Glutamatergic neuron (in vitro differentiated cells): ENCODE results near the gene BAG3. TPM values are rescaled to one million over a fixed set of nuclear protein-coding genes. Genes with fewer than 3 reads are reported as not detected.

Experiments used
- DNase-seq: peaks from one replicate; pipeline ENCODE4 v3.0.0; 2022
- H3K27ac Mint-ChIP-seq: one replicate; pipeline ENCODE4 v1.8.0; 2020; ENCODE audit warnings: mild to moderate bottlenecking, mixed read lengths, inconsistent platforms; ENCODE audit not compliant: unreplicated experiment
- H3K27me3 Mint-ChIP-seq: one replicate; pipeline ENCODE4 v1.8.0; 2020; ENCODE audit warnings: mild to moderate bottlenecking, moderate library complexity, mixed read lengths, inconsistent platforms; ENCODE audit not compliant: unreplicated experiment
- H3K36me3 Mint-ChIP-seq: one replicate; pipeline ENCODE4 v1.8.0; 2020; ENCODE audit warnings: mild to moderate bottlenecking, mixed read lengths, inconsistent platforms; ENCODE audit not compliant: unreplicated experiment
- H3K4me1 Mint-ChIP-seq: one replicate; pipeline ENCODE4 v1.8.0; 2020; ENCODE audit warnings: mild to moderate bottlenecking, low read depth, mixed read lengths, inconsistent platforms; ENCODE audit not compliant: unreplicated experiment
- H3K4me3 Mint-ChIP-seq: one replicate; pipeline ENCODE4 v1.8.0; 2020; ENCODE audit warnings: mild to moderate bottlenecking, mixed read lengths, inconsistent platforms; ENCODE audit not compliant: unreplicated experiment
- H3K9me3 Mint-ChIP-seq: one replicate; pipeline ENCODE4 v1.8.0; 2020; ENCODE audit warnings: mild to moderate bottlenecking, moderate library complexity, mixed read lengths, inconsistent platforms; ENCODE audit not compliant: unreplicated experiment
- total RNA-seq: library from RNA; stranded (reverse); fragmentation: NEBNext Ultra II Directional; extraction: Animal tissue kit (Norgen Biotek cat#: 25700); gene quantifications from one replicate; pipeline ENCODE4 v1.2.1, GENCODE V29; 2021; ENCODE audit not compliant: unreplicated experiment
- TF ChIP-seq, protein P1 (sequence below): fragments of 200-600 bp; sonication (generic); IDR thresholded peaks from one replicate; pipeline ENCODE4 v1.5.0; 2021; ENCODE audit not compliant: partially characterized antibody, unreplicated experiment

The BAG3 gene
- total RNA-seq, 1 donor from 2014 or later = 15.7 TPM

DNA sequence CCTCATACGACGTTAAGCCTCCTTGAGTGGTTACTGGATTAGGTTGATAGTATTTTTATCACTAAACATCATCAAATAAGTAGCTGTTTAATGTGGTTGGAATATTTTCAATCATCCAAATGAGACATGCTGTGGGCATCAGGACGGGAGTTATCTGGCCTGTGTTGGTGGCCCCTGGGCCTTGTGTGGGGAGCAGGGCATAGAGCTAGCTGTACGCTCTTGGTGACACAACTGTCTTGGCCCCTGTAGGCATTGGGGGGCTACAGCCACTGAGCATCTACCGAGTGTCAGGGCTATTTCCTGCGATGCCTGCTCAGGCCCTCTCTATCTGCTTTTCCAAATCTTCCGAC, 28.3 kb downstream of the BAG3 start:
- no peak for DNase-seq
- Mint-ChIP-seq H3K4me3 (no peak overlapping the region), H3K9me3 (no peaks in the 10 kb centered on the region), H3K4me1 (peaks cover 2% of the 10 kb centered on the region), H3K27ac (no peak overlapping the region), H3K27me3 (peaks cover 3% of the 10 kb centered on the region), H3K36me3 (no peaks in the 10 kb centered on the region)
- TF ChIP-seq, protein P1, sequence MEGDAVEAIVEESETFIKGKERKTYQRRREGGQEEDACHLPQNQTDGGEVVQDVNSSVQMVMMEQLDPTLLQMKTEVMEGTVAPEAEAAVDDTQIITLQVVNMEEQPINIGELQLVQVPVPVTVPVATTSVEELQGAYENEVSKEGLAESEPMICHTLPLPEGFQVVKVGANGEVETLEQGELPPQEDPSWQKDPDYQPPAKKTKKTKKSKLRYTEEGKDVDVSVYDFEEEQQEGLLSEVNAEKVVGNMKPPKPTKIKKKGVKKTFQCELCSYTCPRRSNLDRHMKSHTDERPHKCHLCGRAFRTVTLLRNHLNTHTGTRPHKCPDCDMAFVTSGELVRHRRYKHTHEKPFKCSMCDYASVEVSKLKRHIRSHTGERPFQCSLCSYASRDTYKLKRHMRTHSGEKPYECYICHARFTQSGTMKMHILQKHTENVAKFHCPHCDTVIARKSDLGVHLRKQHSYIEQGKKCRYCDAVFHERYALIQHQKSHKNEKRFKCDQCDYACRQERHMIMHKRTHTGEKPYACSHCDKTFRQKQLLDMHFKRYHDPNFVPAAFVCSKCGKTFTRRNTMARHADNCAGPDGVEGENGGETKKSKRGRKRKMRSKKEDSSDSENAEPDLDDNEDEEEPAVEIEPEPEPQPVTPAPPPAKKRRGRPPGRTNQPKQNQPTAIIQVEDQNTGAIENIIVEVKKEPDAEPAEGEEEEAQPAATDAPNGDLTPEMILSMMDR = no peak

DNA sequence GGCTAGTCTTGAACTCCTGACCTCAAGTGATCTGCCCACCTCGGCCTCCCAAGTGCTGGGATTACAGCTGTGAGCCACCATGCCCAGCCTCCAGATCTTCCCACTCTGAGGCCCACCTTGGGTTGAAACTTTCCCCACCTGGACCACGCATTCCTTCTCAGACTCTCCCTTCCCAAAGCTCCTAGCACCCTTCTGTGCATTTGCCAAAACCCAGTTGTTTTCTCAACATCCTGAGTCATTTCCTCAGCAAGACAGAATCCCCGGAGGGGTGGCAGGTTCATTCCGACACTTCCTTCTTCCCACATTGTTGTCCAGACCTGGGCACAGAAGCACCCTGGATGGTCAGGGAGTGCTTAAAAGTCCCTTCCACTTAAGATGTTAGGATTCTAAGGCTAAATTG, 28.9 kb downstream of the BAG3 start:
- no peaks in the 10 kb centered on the region for H3K36me3 Mint-ChIP-seq
- peaks cover 3% of the 10 kb centered on the region for H3K27me3 Mint-ChIP-seq
- H3K9me3 Mint-ChIP-seq = no peaks in the 10 kb centered on the region
- DNase-seq = no peak
- H3K4me3 Mint-ChIP-seq = no peak overlapping the region
- TF ChIP-seq, protein P1 = no peak
- peaks cover 2% of the 10 kb centered on the region for H3K4me1 Mint-ChIP-seq
- H3K27ac Mint-ChIP-seq = no peak overlapping the region

GRCh38 chr10:119680650-119681081, 29.5 kb downstream of the BAG3 start:
- H3K27me3 Mint-ChIP-seq = peaks cover 3% of the 10 kb centered on the region
- H3K4me3 Mint-ChIP-seq = no peak overlapping the region
- no peaks in the 10 kb centered on the region for H3K9me3 Mint-ChIP-seq
- no peaks in the 10 kb centered on the region for H3K36me3 Mint-ChIP-seq
- no peak overlapping the region for H3K27ac Mint-ChIP-seq
- TF ChIP-seq, protein P1 = no peak
- no peak for DNase-seq
- H3K4me1 Mint-ChIP-seq = peaks cover 2% of the 10 kb centered on the region

- peaks cover 7% of the 10 kb centered on the region for H3K9me3 Mint-ChIP-seq
- H3K4me3 Mint-ChIP-seq = peak overlapping the region; percentile 83
- peak overlapping the region; percentile 67 for H3K27ac Mint-ChIP-seq
- peaks cover 4% of the 10 kb centered on the region for H3K27me3 Mint-ChIP-seq
- H3K36me3 Mint-ChIP-seq = no peaks in the 10 kb centered on the region
- TF ChIP-seq, protein P1 = peak; percentile 99
- peak; percentile 83 for DNase-seq
- peaks cover 31% of the 10 kb centered on the region for H3K4me1 Mint-ChIP-seq
Measured at GRCh38 chr10:119686465-119687191, 35.4 kb downstream of the BAG3 start.

DNA sequence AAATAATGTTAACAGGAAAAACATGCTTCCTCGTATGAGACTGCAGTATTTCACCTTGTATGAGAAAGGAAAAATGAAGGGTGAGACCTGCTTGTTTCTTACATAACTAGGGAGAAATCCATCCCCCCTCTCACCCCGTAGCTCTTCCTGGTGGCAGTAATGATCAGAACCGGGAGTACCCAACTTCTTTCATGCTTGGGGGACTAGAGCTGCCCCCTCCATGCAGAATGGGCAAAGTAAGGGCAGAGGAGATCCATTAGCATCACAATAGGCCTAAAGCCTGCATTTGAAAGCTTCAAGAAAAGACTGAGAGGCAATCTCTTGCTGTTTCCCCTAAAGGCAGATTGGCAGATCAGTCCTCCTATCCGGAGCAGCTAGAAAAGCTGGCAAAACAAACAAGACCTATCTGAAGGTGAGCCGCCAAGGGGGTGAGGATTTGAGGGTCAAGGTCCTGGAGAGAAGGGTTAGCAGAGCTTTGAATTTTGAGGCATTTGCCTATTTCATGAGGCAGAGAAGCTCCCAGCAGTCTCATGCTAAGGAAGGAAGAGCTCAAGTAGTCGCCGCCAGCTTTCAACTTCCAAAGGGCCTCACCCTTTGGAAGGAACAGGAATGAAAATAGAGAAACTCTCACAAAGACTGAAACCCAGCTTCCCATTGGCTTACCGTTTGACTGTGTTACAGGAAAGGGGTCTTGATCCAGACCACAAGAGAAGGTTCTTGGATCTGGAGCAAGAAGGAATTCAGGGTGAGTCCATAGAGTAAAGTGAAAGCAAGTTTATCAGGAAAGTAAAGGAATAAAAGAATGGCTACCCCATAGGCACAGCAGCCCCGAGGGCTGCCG, 36.2 kb downstream of the BAG3 start:
- H3K27me3 Mint-ChIP-seq = peaks cover 2% of the 10 kb centered on the region
- H3K36me3 Mint-ChIP-seq = no peaks in the 10 kb centered on the region

More for the DNA sequence above, 36.2 kb downstream of the BAG3 start:
- Mint-ChIP-seq H3K9me3 (peaks cover 7% of the 10 kb centered on the region), H3K27ac (peak overlapping the region; percentile 67), H3K4me1 (peaks cover 28% of the 10 kb centered on the region), H3K4me3 (peak overlapping the region; percentile 83)
- TF ChIP-seq, protein P1 = no peak
- DNase-seq = no peak
